HG02973 (cell line): ENCODE results near the gene FPR2.
"Not testable (repeated sequence)": the region's sequence is repeated elsewhere in the genome, so short reads cannot be mapped to it uniquely, and the experiment has no call there.

Experiments used
- ATAC-seq: cut with Tn5 transposase; IDR thresholded peaks from one replicate; pipeline ENCODE4 v1.9.1; 2021; ENCODE audit warnings: moderate library complexity; ENCODE audit not compliant: unreplicated experiment

Gene FPR2

GRCh38 chr19:51760697-51761356 is at the start of gene FPR2:
FPR2 (plus strand) TSS chr19:51761180; CDS start chr19:51768659, 7,479 bp downstream.
- no peak for ATAC-seq

GRCh38 chr19:51711702-51712101 is 49.3 kb upstream of the FPR2 start:
- ATAC-seq: no peak

- ATAC-seq: no peak
These were observed 48.4 kb upstream of the FPR2 start for GRCh38 chr19:51712461-51713081.

GRCh38 chr19:51713319-51714285 is 47.4 kb upstream of the FPR2 start:
- no peak for ATAC-seq

- no peak for ATAC-seq
These were observed 46.1 kb upstream of the FPR2 start for GRCh38 chr19:51714848-51715247.

- ATAC-seq: no peak
These were observed 45.1 kb upstream of the FPR2 start for GRCh38 chr19:51715850-51716249.

GRCh38 chr19:51716925-51717324 is 44.1 kb upstream of the FPR2 start:
- ATAC-seq: no peak

- ATAC-seq: no peak
These were observed 41.6 kb upstream of the FPR2 start for GRCh38 chr19:51719251-51719988.

- ATAC-seq: no peak
These were observed 39.1 kb upstream of the FPR2 start for GRCh38 chr19:51721905-51722304.

- ATAC-seq: no peak
These were observed 38.5 kb upstream of the FPR2 start for GRCh38 chr19:51722492-51722891.

GRCh38 chr19:51724543-51724942 is 36.4 kb upstream of the FPR2 start:
- no peak for ATAC-seq

- ATAC-seq: no peak
These were observed 34.9 kb upstream of the FPR2 start for GRCh38 chr19:51726049-51726448.

GRCh38 chr19:51727349-51727880 is 33.6 kb upstream of the FPR2 start:
- no peak for ATAC-seq

GRCh38 chr19:51729781-51730180 is 31.2 kb upstream of the FPR2 start:
- ATAC-seq: no peak

- ATAC-seq: no peak
These were observed 27.0 kb upstream of the FPR2 start for GRCh38 chr19:51733742-51734522.

- no peak for ATAC-seq
These were observed 25.1 kb upstream of the FPR2 start for GRCh38 chr19:51735759-51736449.

GRCh38 chr19:51737389-51737788 is 23.6 kb upstream of the FPR2 start:
- ATAC-seq: no peak

- ATAC-seq: no peak
These were observed 23.1 kb upstream of the FPR2 start for GRCh38 chr19:51737924-51738323.

- not testable (repeated sequence) for ATAC-seq
These were observed 22.5 kb upstream of the FPR2 start for GRCh38 chr19:51738523-51738922.
